Measurements from ENCODE around the gene CDCA4. TPM values are rescaled to one million over a fixed set of nuclear protein-coding genes. Genes with fewer than 3 reads are reported as not detected.

The CDCA4 gene
- polyA plus RNA-seq, 1 of the 3 experiments (the other 2 are of a cell fraction), result 26.8 TPM

GRCh38 chr14:104980611-104981531 is 40.0 kb downstream of the CDCA4 start:
- TF ChIP-seq YY1 (IDR thresholded peaks at IDR 0.05; ENCODE audit: low read depth), result no peak
- no peak for TF ChIP-seq TAF1 (IDR thresholded peaks at IDR 0.05; ENCODE audit: borderline replicate concordance, low read depth, low read length)
- no peak for TF ChIP-seq JUND (IDR thresholded peaks at IDR 0.05)
- no peak for TF ChIP-seq EP300 (IDR thresholded peaks at IDR 0.05; ENCODE audit: borderline replicate concordance in 1 of 2, low read depth in 1 of 2, low read length in 1 of 2)
- no peak for TF ChIP-seq NRF1 (IDR thresholded peaks at IDR 0.05; ENCODE audit: low read depth, low read length)
- no peak for TF ChIP-seq PBX3 (IDR thresholded peaks at IDR 0.05)
- no peak for TF ChIP-seq NFIC (IDR thresholded peaks at IDR 0.05; ENCODE audit: borderline replicate concordance)
- no peak for TF ChIP-seq MAX (IDR thresholded peaks at IDR 0.05; ENCODE audit: low read depth)
- TF ChIP-seq IRF3 (IDR thresholded peaks at IDR 0.05; ENCODE audit: low read depth, low read length), result no peak
- TF ChIP-seq TCF12 (IDR thresholded peaks at IDR 0.05), result no peak
- no peak for TF ChIP-seq EZH2phosphoT487 (IDR thresholded peaks at IDR 0.05; ENCODE audit: borderline replicate concordance, low read depth)
- no peak for TF ChIP-seq FOSL2 (IDR thresholded peaks at IDR 0.05; ENCODE audit: borderline replicate concordance, low read depth)
- no peak for TF ChIP-seq ELF1 (IDR thresholded peaks at IDR 0.05)
- no peak for TF ChIP-seq RAD21 (IDR thresholded peaks at IDR 0.05; ENCODE audit: low read length)
- TF ChIP-seq MXI1 (IDR thresholded peaks at IDR 0.05; ENCODE audit: low read depth, low read length), result no peak
- TF ChIP-seq, protein P1, sequence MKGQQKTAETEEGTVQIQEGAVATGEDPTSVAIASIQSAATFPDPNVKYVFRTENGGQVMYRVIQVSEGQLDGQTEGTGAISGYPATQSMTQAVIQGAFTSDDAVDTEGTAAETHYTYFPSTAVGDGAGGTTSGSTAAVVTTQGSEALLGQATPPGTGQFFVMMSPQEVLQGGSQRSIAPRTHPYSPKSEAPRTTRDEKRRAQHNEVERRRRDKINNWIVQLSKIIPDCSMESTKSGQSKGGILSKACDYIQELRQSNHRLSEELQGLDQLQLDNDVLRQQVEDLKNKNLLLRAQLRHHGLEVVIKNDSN (IDR thresholded peaks at IDR 0.05; ENCODE audit: borderline replicate concordance, low read depth), result no peak
- TF ChIP-seq, protein P2, sequence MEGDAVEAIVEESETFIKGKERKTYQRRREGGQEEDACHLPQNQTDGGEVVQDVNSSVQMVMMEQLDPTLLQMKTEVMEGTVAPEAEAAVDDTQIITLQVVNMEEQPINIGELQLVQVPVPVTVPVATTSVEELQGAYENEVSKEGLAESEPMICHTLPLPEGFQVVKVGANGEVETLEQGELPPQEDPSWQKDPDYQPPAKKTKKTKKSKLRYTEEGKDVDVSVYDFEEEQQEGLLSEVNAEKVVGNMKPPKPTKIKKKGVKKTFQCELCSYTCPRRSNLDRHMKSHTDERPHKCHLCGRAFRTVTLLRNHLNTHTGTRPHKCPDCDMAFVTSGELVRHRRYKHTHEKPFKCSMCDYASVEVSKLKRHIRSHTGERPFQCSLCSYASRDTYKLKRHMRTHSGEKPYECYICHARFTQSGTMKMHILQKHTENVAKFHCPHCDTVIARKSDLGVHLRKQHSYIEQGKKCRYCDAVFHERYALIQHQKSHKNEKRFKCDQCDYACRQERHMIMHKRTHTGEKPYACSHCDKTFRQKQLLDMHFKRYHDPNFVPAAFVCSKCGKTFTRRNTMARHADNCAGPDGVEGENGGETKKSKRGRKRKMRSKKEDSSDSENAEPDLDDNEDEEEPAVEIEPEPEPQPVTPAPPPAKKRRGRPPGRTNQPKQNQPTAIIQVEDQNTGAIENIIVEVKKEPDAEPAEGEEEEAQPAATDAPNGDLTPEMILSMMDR (IDR thresholded peaks at IDR 0.05), result no peak
- TF ChIP-seq RFX5 (IDR thresholded peaks at IDR 0.05; ENCODE audit: low read length), result no peak
- TF ChIP-seq SMC3 (IDR thresholded peaks at IDR 0.05; ENCODE audit: low read depth, low read length), result no peak
- TF ChIP-seq RXRA (IDR thresholded peaks at IDR 0.05; ENCODE audit: borderline replicate concordance, low read depth), result no peak
- H3F3A ChIP-seq (replicated peaks; ENCODE audit: insufficient read depth), result peaks cover 8% of the 10 kb centered on the region
- CTCF ChIA-PET, result interaction anchor here (0.6 to 5.8 kb wide), 2 partner anchors 64 to 109 kb away, joined by 5 to 37 read pairs; no protein-coding TSS in a partner anchor
- no peak overlapping the region for H3K4me3 ChIP-seq (ENCODE audit: low read depth in 2 of 2, low read length in 1 of 2)
- H3K4me1 ChIP-seq (ENCODE audit: control insufficient read depth in 1 of 2, insufficient read depth in 2 of 2, low read depth in 1 of 2, low read length in 1 of 2), result peaks cover 3 to 76% of the 10 kb centered on the region in 2 experiments; a peak in 2 of 4 replicates
- 87% methylated on average over 12 of the region's 22 CpGs for WGBS (ENCODE audit: low lambda C conversion rate)
- H3K79me2 ChIP-seq (ENCODE audit: insufficient read depth), result peaks cover 12% of the 10 kb centered on the region; the same call in 1 of the 2 replicates
- H3K9me3 ChIP-seq, result no peaks in the 10 kb centered on the region
- H3K27me3 ChIP-seq (ENCODE audit: insufficient read depth), result no peaks in the 10 kb centered on the region
- POLR2A ChIA-PET, result no interaction called here
- no peak overlapping the region for H2AFZ ChIP-seq (ENCODE audit: low read depth)
- H3K27ac ChIP-seq (ENCODE audit: low read depth in 2 of 2, low read length in 1 of 2), result peak overlapping the region in 1 of 2 experiments; percentile 95; a peak in 2 of 4 replicates
- H3K9me2 ChIP-seq, result no peaks in the 10 kb centered on the region
- no peak for DNase-seq
- H4K20me1 ChIP-seq (ENCODE audit: insufficient read depth), result no peaks in the 10 kb centered on the region
- no peak overlapping the region for H3K9ac ChIP-seq
- no peaks in the 10 kb centered on the region for H3K36me3 ChIP-seq (replicated peaks in 1 of 2; ENCODE audit: control insufficient read depth in 1 of 2, insufficient read depth in 2 of 2, low read length in 1 of 2)
- peak overlapping the region; percentile 11; the same call in 1 of the 2 replicates for H3K4me2 ChIP-seq
